Stimulated activated CD4-positive, alpha-beta T cell treated with anti-CD3 and anti-CD28 coated beads, Interleukin-4, amount 100 ng/mL, for 24 hours (primary cell): ENCODE results near the gene G2E3.

ENCODE experiments used
- DNase-seq: peaks from one replicate; pipeline ENCODE4 v3.0.0-alpha.2; 2020

G2E3 gene

GRCh38 chr14:30657606-30658163 lies 98.7 kb downstream of the G2E3 start:
- DNase-seq = no peak

- no peak for DNase-seq
These were observed 99.7 kb downstream of the G2E3 start for GRCh38 chr14:30658645-30659044.

GRCh38 chr14:30669594-30669993 lies 110.6 kb downstream of the G2E3 start:
- no peak for DNase-seq
